SK-N-SH (cell line): ENCODE measurements around the gene CCNY. TPM values are rescaled to one million over a fixed set of nuclear protein-coding genes. Genes with fewer than 3 reads are reported as not detected.

ENCODE experiments used
- CTCF ChIA-PET: fragments of 300-600, 350-600 bp; formaldehyde crosslinking; extraction: SDS; loops from one replicate; lab custom pipeline; 2021; lab: Yijun Ruan, JAX
- POLR2A ChIA-PET: fragments of 350-600 bp; sonication (Branson Sonifier 250); formaldehyde crosslinking; extraction: SDS; loops from one replicate; lab custom pipeline; 2020; ENCODE audit warnings: antibody characterized with exemption, inconsistent platforms; lab: Yijun Ruan, JAX
- DNase-seq: peaks from one replicate; pipeline ENCODE4 v3.0.0; 2012
- H2AFZ ChIP-seq: fragments of 200-600 bp; sonication (generic); 2 replicates; pipeline ENCODE4 v1.8.1; 2016; ENCODE audit warnings: antibody characterized with exemption, mild to moderate bottlenecking, low read depth
- H3F3A ChIP-seq: fragments of 200-600 bp; sonication (generic); replicated peaks from 2 replicates; pipeline ENCODE3; 2016; ENCODE audit warnings: antibody characterized with exemption, mild to moderate bottlenecking; ENCODE audit not compliant: insufficient read depth
- H3K27ac ChIP-seq, 2 experiments: fragments of 200-500 bp in 1 of 2; fragments of 200-600 bp in 1 of 2; sonication (Bioruptor generic) in 1 of 2; sonication (generic), shearing (Covaris generic) in 1 of 2; 2 replicates each; pipeline versions ENCODE4 v1.5.1 to v1.6.1; 2014 to 2016; ENCODE audit warnings: low read depth in 2 of 2, inconsistent platforms in 1 of 2, low read length in 1 of 2, mild to moderate bottlenecking in 1 of 2, mixed read lengths in 1 of 2
- H3K27me3 ChIP-seq: fragments of 200-600 bp; sonication (generic), shearing (Covaris generic); 2 replicates; pipeline ENCODE4 v1.6.1; 2016; ENCODE audit warnings: mixed run types; ENCODE audit not compliant: insufficient read depth
- H3K36me3 ChIP-seq, 2 experiments: fragments of 200-500 bp in 1 of 2; fragments of 200-600 bp in 1 of 2; sonication (Bioruptor generic) in 1 of 2; sonication (generic) in 1 of 2; replicated peaks in 1 of 2; 2 replicates each; pipeline versions ENCODE3 to v1.5.1; 2014 to 2016; ENCODE audit warnings: low read length in 1 of 2, mild to moderate bottlenecking in 1 of 2; ENCODE audit not compliant: insufficient read depth in 2 of 2, control insufficient read depth in 1 of 2
- H3K4me1 ChIP-seq, 2 experiments: fragments of 200-500 bp in 1 of 2; fragments of 200-600 bp in 1 of 2; sonication (Bioruptor generic) in 1 of 2; sonication (generic), shearing (Covaris generic) in 1 of 2; 2 replicates each; pipeline versions ENCODE4 v1.5.1 to v1.6.1; 2014 to 2016; ENCODE audit warnings: low read depth in 1 of 2, low read length in 1 of 2, mixed run types in 1 of 2; ENCODE audit not compliant: insufficient read depth in 2 of 2, control insufficient read depth in 1 of 2
- H3K4me2 ChIP-seq: fragments of 200-600 bp; sonication (generic), shearing (Covaris generic); 2 replicates; pipeline ENCODE4 v1.6.1; 2017; ENCODE audit warnings: mixed run types
- H3K4me3 ChIP-seq, 2 experiments: fragments of 200-500 bp in 1 of 2; fragments of 200-600 bp in 1 of 2; sonication (Bioruptor generic) in 1 of 2; sonication (generic), shearing (Covaris generic) in 1 of 2; 2 replicates each; pipeline versions ENCODE4 v1.5.1 to v1.8.1; 2014 to 2016; ENCODE audit warnings: low read depth in 2 of 2, inconsistent platforms in 1 of 2, low read length in 1 of 2, mild to moderate bottlenecking in 1 of 2, mixed read lengths in 1 of 2, moderate library complexity in 1 of 2
- H3K79me2 ChIP-seq: fragments of 200-600 bp; sonication (generic); 2 replicates; pipeline ENCODE4 v1.8.1; 2017; ENCODE audit warnings: mild to moderate bottlenecking; ENCODE audit not compliant: insufficient read depth
- H3K9ac ChIP-seq: fragments of 200-600 bp; sonication (generic); 2 replicates; pipeline ENCODE4 v1.6.1; 2017; ENCODE audit warnings: mixed run types
- H3K9me2 ChIP-seq: fragments of 200-600 bp; sonication (generic); 2 replicates; pipeline ENCODE4 v1.6.1; 2017; ENCODE audit warnings: mixed run types
- H3K9me3 ChIP-seq: fragments of 200-600 bp; sonication (generic); 2 replicates; pipeline ENCODE4 v1.6.1; 2017; ENCODE audit warnings: mixed run types, mild to moderate bottlenecking, moderate library complexity
- H4K20me1 ChIP-seq: fragments of 200-600 bp; sonication (generic); 2 replicates; pipeline ENCODE4 v1.6.1; 2017; ENCODE audit warnings: mild to moderate bottlenecking, mixed run types; ENCODE audit not compliant: insufficient read depth
- CHD2 ChIP-seq: fragments of 150-350 bp; IDR thresholded peaks from 2 replicates; pipeline ENCODE4 v1.6.1; 2018; ENCODE audit warnings: low read length; ENCODE audit not compliant: partially characterized antibody
- CTCF ChIP-seq: fragments of 200-600 bp; sonication (generic); IDR thresholded peaks from 2 replicates; pipeline ENCODE4 v1.6.1; 2017; ENCODE audit warnings: antibody characterized with exemption, mild to moderate bottlenecking, moderate library complexity
- ELF1 ChIP-seq: IDR thresholded peaks from 2 replicates; pipeline ENCODE4 v1.4.0; 2012
- EZH2phosphoT487 ChIP-seq: fragments of 200-600 bp; sonication (generic); IDR thresholded peaks from 2 replicates; pipeline ENCODE4 v1.6.1; 2017; ENCODE audit warnings: low read depth, mixed run types, mild to moderate bottlenecking, antibody characterized with exemption, moderate library complexity, borderline replicate concordance
- FOSL2 ChIP-seq: IDR thresholded peaks from 2 replicates; pipeline ENCODE4 v1.4.0; 2012; ENCODE audit warnings: low read depth, mild to moderate bottlenecking, moderate library complexity, borderline replicate concordance
- FOXM1 ChIP-seq: IDR thresholded peaks from 2 replicates; pipeline ENCODE4 v1.4.0; 2012; ENCODE audit warnings: low read depth, mild to moderate bottlenecking
- GABPA ChIP-seq: IDR thresholded peaks from 2 replicates; pipeline ENCODE4 v1.4.0; 2012; ENCODE audit warnings: low read depth, mild to moderate bottlenecking
- JUND ChIP-seq: IDR thresholded peaks from 2 replicates; pipeline ENCODE4 v1.4.0; 2012
- MEF2A ChIP-seq: IDR thresholded peaks from 2 replicates; pipeline ENCODE4 v1.4.0; 2012; ENCODE audit warnings: low read depth, borderline replicate concordance
- NFIC ChIP-seq: IDR thresholded peaks from 2 replicates; pipeline ENCODE4 v1.4.0; 2012; ENCODE audit warnings: borderline replicate concordance
- RCOR1 ChIP-seq: fragments of 150-350 bp; IDR thresholded peaks from 2 replicates; pipeline ENCODE4 v1.6.1; 2017; ENCODE audit warnings: antibody characterized with exemption, low read length
- RFX5 ChIP-seq: IDR thresholded peaks from 2 replicates; pipeline ENCODE4 v1.6.1; 2012; ENCODE audit warnings: mild to moderate bottlenecking, improper control_type of control experiment, low read length
- SIN3A ChIP-seq: IDR thresholded peaks from 2 replicates; pipeline ENCODE4 v1.6.1; 2012; ENCODE audit warnings: low read depth, mild to moderate bottlenecking, low read length, moderate library complexity, borderline replicate concordance
- SMC3 ChIP-seq: IDR thresholded peaks from 2 replicates; pipeline ENCODE4 v1.6.1; 2012; ENCODE audit warnings: low read depth, low read length, improper control_type of control experiment
- TAF1 ChIP-seq: IDR thresholded peaks from 2 replicates; pipeline ENCODE4 v1.6.1; 2012; ENCODE audit warnings: low read depth, mild to moderate bottlenecking, low read length, moderate library complexity, borderline replicate concordance
- TCF12 ChIP-seq: IDR thresholded peaks from 2 replicates; pipeline ENCODE4 v1.4.0; 2012
- TEAD4 ChIP-seq: IDR thresholded peaks from 2 replicates; pipeline ENCODE4 v1.4.0; 2012; ENCODE audit warnings: mild to moderate bottlenecking, borderline replicate concordance; ENCODE audit not compliant: insufficient read depth
- USF1 ChIP-seq: IDR thresholded peaks from 2 replicates; pipeline ENCODE4 v1.4.0; 2012; ENCODE audit warnings: low read depth, borderline replicate concordance
- ZBTB33 ChIP-seq: IDR thresholded peaks from 2 replicates; pipeline ENCODE4 v1.4.0; 2012; ENCODE audit warnings: low read depth, borderline replicate concordance
- WGBS: methylation state at CpG from one replicate; pipeline ENCODE4 v1.1.6; 2017; ENCODE audit warnings: low lambda C conversion rate; 5-methylcytosine and 5-hydroxymethylcytosine counted together
- polyA plus RNA-seq, 3 experiments: library from polyadenylated mRNA; depleted of rRNA; stranded (reverse); fragments of >200 nt; gene quantifications; 2 replicates each; pipeline ENCODE4 v1.2.3, GENCODE V29; 2012
- TF ChIP-seq, protein P1 (sequence below): IDR thresholded peaks from 2 replicates; pipeline ENCODE4 v1.4.0; 2012; ENCODE audit warnings: low read depth

CCNY gene
- polyA plus RNA-seq, 1 of the 3 experiments (the other 2 are of a cell fraction), result 29.4 TPM

- Histone ChIP-seq H3K27me3 (no peaks in the 10 kb centered on the region), H2AFZ (no peak overlapping the region), H3K4me3 (no peak overlapping the region), H3F3A (no peaks in the 10 kb centered on the region), H3K9me3 (no peaks in the 10 kb centered on the region), H3K4me1 (peaks cover 0 to 8% of the 10 kb centered on the region in 2 experiments; a peak in 1 of 4 replicates), H3K27ac (no peak overlapping the region), H3K9me2 (no peaks in the 10 kb centered on the region), H3K9ac (no peak overlapping the region), H3K4me2 (no peak overlapping the region), H3K36me3 (peaks cover 0 to 37% of the 10 kb centered on the region in 2 experiments), H3K79me2 (peaks cover 58% of the 10 kb centered on the region), H4K20me1 (no peaks in the 10 kb centered on the region)
- ChIA-PET CTCF (interaction anchor here (0.6 to 1.0 kb wide), 2 partner anchors 11 to 1211 kb away, joined by 3 read pairs; no protein-coding TSS in a partner anchor), POLR2A (no interaction called here)
- no peak for DNase-seq
- no peak for TF ChIP-seq FOSL2
- TF ChIP-seq ZBTB33, result no peak
- no peak for TF ChIP-seq TEAD4
- TF ChIP-seq, protein P1, sequence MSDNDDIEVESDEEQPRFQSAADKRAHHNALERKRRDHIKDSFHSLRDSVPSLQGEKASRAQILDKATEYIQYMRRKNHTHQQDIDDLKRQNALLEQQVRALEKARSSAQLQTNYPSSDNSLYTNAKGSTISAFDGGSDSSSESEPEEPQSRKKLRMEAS, result no peak
- no peak for TF ChIP-seq RCOR1
- no peak for TF ChIP-seq JUND
- TF ChIP-seq SMC3, result no peak
- no peak for TF ChIP-seq USF1
- TF ChIP-seq ELF1, result no peak
- no peak for TF ChIP-seq GABPA
- no peak for TF ChIP-seq NFIC
- no peak for TF ChIP-seq TAF1
- no peak for TF ChIP-seq SIN3A
- TF ChIP-seq CHD2, result no peak
- no peak for TF ChIP-seq FOXM1
- TF ChIP-seq MEF2A, result no peak
- no peak for TF ChIP-seq CTCF
- TF ChIP-seq TCF12, result no peak
- TF ChIP-seq RFX5, result no peak
- no peak for TF ChIP-seq EZH2phosphoT487
- 82% methylated on average over 1 of the region's 1 CpG for WGBS
Measured at GRCh38 chr10:35320341-35320740, 16.0 kb upstream of the CCNY start.
